ENCODE data around the gene SLC8A1. TPM values are rescaled to one million over a fixed set of nuclear protein-coding genes. Genes with fewer than 3 reads are reported as not detected.

SLC8A1 gene
- total RNA-seq, 2 experiments from 2014 or later, result 0.47 to 0.59 TPM

GRCh38 chr2:40256008-40256407 lies 195.9 kb downstream of the SLC8A1 start:
- H3K27me3 Mint-ChIP-seq, result no peaks in the 10 kb centered on the region
- H3K4me1 Mint-ChIP-seq (ENCODE audit: low read depth), result no peaks in the 10 kb centered on the region
- Histone ChIP-seq H3K4me3 (ENCODE audit: low read length) (no peak overlapping the region), H3K27ac (ENCODE audit: low read depth in 1 of 2, low read length in 2 of 2) (no peak overlapping the region), H3K36me3 (ENCODE audit: insufficient read depth, low read length) (no peaks in the 10 kb centered on the region), H3K27me3 (ENCODE audit: control insufficient read depth in 1 of 2, insufficient read depth in 2 of 2, low read length in 2 of 2) (no peaks in the 10 kb centered on the region), H3K9me3 (ENCODE audit: control insufficient read depth in 1 of 2, insufficient read depth in 1 of 2, low read length in 2 of 2) (peaks cover 0 to 3% of the 10 kb centered on the region in 2 experiments), H3K4me1 (ENCODE audit: insufficient read depth, low read length) (no peaks in the 10 kb centered on the region)
- intact Hi-C loops (cut with DNase I, micrococcal nuclease), result no loop called here
- no peak for TF ChIP-seq CTCF (IDR thresholded peaks at IDR 0.05)
- H3K4me3 Mint-ChIP-seq, result no peak overlapping the region
- DNase-seq (no peak), ATAC-seq (ENCODE audit: poor library complexity) (no peak)
- H3K36me3 Mint-ChIP-seq (ENCODE audit: low read depth), result no peaks in the 10 kb centered on the region
- ChIA-PET POLR2A (no interaction called here), CTCF (no interaction called here)
- H3K9me3 Mint-ChIP-seq, result no peaks in the 10 kb centered on the region
- no peak overlapping the region for H3K27ac Mint-ChIP-seq

GRCh38 chr2:40255103-40255502 lies 196.8 kb downstream of the SLC8A1 start:
- Mint-ChIP-seq H3K9me3 (no peaks in the 10 kb centered on the region), H3K4me3 (no peak overlapping the region), H3K36me3 (ENCODE audit: low read depth) (no peaks in the 10 kb centered on the region), H3K27me3 (no peaks in the 10 kb centered on the region), H3K27ac (no peak overlapping the region), H3K4me1 (ENCODE audit: low read depth) (no peaks in the 10 kb centered on the region)
- Histone ChIP-seq H3K27me3 (ENCODE audit: control insufficient read depth in 1 of 2, insufficient read depth in 2 of 2, low read length in 2 of 2) (no peaks in the 10 kb centered on the region), H3K4me1 (ENCODE audit: insufficient read depth, low read length) (no peaks in the 10 kb centered on the region), H3K36me3 (ENCODE audit: insufficient read depth, low read length) (no peaks in the 10 kb centered on the region), H3K9me3 (ENCODE audit: control insufficient read depth in 1 of 2, insufficient read depth in 1 of 2, low read length in 2 of 2) (peaks cover 0 to 3% of the 10 kb centered on the region in 2 experiments), H3K4me3 (ENCODE audit: low read length) (no peak overlapping the region), H3K27ac (ENCODE audit: low read depth in 1 of 2, low read length in 2 of 2) (no peak overlapping the region)
- POLR2A ChIA-PET, result no interaction called here
- DNase-seq (no peak), ATAC-seq (ENCODE audit: poor library complexity) (no peak)
- TF ChIP-seq CTCF (IDR thresholded peaks at IDR 0.05), result no peak
- CTCF ChIA-PET, result no interaction called here
- intact Hi-C loops (cut with DNase I, micrococcal nuclease), result no loop called here

GRCh38 chr2:40254611-40255010 lies 197.3 kb downstream of the SLC8A1 start:
- Mint-ChIP-seq H3K4me1 (ENCODE audit: low read depth) (no peaks in the 10 kb centered on the region), H3K27ac (no peak overlapping the region), H3K4me3 (no peak overlapping the region), H3K9me3 (no peaks in the 10 kb centered on the region), H3K27me3 (no peaks in the 10 kb centered on the region), H3K36me3 (ENCODE audit: low read depth) (no peaks in the 10 kb centered on the region)
- ChIA-PET POLR2A (no interaction called here), CTCF (no interaction called here)
- Histone ChIP-seq H3K4me1 (ENCODE audit: insufficient read depth, low read length) (no peaks in the 10 kb centered on the region), H3K4me3 (ENCODE audit: low read length) (no peak overlapping the region), H3K36me3 (ENCODE audit: insufficient read depth, low read length) (no peaks in the 10 kb centered on the region), H3K9me3 (ENCODE audit: control insufficient read depth in 1 of 2, insufficient read depth in 1 of 2, low read length in 2 of 2) (peaks cover 0 to 3% of the 10 kb centered on the region in 2 experiments), H3K27ac (ENCODE audit: low read depth in 1 of 2, low read length in 2 of 2) (no peak overlapping the region), H3K27me3 (ENCODE audit: control insufficient read depth in 1 of 2, insufficient read depth in 2 of 2, low read length in 2 of 2) (no peaks in the 10 kb centered on the region)
- TF ChIP-seq CTCF (IDR thresholded peaks at IDR 0.05), result no peak
- intact Hi-C loops (cut with DNase I, micrococcal nuclease), result no loop called here
- DNase-seq (no peak), ATAC-seq (ENCODE audit: poor library complexity) (no peak)
